SW 1271 (cell line): ENCODE results near the gene TAF4.
"Not testable (repeated sequence)": the region's sequence is repeated elsewhere in the genome, so short reads cannot be mapped to it uniquely, and the experiment has no call there.

Experiments
- DNase-seq, 2 experiments: peaks; one replicate each; lab custom pipeline; 2025; lab: John Stamatoyannopoulos, UW

Gene TAF4, protein sequence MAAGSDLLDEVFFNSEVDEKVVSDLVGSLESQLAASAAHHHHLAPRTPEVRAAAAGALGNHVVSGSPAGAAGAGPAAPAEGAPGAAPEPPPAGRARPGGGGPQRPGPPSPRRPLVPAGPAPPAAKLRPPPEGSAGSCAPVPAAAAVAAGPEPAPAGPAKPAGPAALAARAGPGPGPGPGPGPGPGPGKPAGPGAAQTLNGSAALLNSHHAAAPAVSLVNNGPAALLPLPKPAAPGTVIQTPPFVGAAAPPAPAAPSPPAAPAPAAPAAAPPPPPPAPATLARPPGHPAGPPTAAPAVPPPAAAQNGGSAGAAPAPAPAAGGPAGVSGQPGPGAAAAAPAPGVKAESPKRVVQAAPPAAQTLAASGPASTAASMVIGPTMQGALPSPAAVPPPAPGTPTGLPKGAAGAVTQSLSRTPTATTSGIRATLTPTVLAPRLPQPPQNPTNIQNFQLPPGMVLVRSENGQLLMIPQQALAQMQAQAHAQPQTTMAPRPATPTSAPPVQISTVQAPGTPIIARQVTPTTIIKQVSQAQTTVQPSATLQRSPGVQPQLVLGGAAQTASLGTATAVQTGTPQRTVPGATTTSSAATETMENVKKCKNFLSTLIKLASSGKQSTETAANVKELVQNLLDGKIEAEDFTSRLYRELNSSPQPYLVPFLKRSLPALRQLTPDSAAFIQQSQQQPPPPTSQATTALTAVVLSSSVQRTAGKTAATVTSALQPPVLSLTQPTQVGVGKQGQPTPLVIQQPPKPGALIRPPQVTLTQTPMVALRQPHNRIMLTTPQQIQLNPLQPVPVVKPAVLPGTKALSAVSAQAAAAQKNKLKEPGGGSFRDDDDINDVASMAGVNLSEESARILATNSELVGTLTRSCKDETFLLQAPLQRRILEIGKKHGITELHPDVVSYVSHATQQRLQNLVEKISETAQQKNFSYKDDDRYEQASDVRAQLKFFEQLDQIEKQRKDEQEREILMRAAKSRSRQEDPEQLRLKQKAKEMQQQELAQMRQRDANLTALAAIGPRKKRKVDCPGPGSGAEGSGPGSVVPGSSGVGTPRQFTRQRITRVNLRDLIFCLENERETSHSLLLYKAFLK

GRCh38 chr20:62065674-62066338 is at the start of gene TAF4:
Gene TAF4 (minus strand): TSS chr20:62065881. CDS start chr20:62065810, 71 bp downstream.
- peak; percentile 51 to 78 for DNase-seq

DNA sequence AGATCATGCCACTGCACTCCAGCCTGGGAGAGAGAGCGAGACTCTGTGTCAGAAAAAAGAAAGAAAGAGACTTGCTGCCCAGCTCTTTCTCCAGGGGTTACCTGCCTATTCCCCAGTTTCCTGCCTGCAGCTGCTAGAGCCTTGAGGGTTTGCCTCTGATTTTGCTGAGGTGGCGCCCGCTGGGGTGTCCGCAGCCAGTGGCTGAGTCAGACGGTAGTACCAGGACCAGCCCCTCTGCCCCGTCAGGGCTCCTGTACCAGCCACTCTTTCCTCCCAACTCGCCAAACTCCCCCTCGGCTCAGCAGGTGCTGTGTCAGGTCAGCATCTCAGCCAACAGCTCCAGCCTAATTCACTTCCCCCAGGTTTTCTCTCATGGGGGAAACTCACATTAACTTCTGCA is 49.2 kb upstream of the TAF4 start:
- DNase-seq = no peak

DNA sequence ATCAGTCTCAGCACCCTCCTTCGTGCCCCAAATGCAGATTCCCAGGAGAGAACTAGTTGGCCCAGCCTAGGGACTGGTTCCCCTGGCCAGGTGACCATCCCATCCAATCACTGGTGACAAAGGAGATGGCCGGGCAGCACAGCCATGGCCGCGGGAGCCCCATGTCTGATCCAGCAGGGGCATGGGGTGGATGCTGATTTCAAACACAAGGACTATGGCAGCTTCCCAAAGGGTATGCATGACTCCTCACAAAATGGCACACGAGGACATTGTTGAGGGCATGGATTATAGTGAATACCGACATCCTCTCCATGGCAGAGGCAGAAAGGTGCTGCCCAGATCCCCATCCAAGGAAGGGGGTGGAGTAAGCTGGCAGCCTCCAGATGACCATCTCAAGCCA is 46.7 kb upstream of the TAF4 start:
- no peak for DNase-seq

GRCh38 chr20:62111148-62111547 is 45.5 kb upstream of the TAF4 start:
- DNase-seq = no peak

- no peak for DNase-seq
These were observed 39.9 kb upstream of the TAF4 start for GRCh38 chr20:62105592-62105991.

- DNase-seq = no peak
These were observed 39.2 kb upstream of the TAF4 start for GRCh38 chr20:62104791-62105345.

DNA sequence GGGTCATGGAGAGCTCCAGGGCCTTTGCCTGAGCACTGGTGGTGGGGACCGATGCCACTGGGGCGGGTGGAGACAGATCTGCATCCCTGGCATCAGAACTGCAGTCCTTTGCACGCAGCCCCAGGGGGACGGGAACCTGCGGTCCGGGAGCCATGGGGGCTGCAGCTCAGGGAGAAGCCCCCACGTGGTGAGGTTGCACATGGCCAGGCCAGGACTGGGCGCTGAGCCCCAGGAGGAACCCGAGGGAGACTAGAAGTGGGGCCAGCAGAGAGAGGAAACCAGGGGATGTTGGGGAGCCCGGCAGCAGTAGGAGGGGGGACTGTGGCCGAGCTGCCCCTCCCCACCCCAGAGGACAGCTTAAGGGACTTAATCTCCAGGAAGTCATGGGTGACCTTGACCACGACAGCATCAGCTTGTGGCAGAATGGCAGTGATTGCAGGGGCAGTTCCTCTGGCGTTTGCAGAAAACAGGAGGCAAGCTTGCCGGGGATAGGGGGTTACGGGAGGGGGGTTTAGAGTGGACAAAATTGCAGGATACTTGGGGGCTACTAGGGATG is 38.6 kb upstream of the TAF4 start:
- DNase-seq = no peak

- DNase-seq = no peak
These were observed 38.0 kb upstream of the TAF4 start for GRCh38 chr20:62103508-62104233.

DNA sequence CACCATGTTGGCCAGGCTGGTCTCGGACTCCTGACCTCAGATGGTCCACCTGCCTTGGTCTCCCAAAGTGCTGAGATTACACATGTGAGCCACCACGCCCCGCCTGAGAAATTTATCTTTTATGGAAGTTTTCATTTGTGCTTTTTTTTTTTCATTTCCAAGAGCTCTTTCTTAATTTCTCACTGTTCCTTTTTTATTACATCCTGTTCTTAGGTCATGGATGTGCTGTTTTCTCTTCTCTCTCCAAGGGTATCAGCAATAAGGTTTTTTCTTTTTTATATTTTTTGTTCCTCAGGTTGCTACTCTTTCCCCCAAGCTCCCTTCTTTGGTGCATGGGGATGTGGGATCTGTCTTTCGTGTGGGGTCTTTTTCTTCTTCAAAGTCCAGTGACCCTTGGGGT is 35.4 kb upstream of the TAF4 start:
- DNase-seq = no peak

DNA sequence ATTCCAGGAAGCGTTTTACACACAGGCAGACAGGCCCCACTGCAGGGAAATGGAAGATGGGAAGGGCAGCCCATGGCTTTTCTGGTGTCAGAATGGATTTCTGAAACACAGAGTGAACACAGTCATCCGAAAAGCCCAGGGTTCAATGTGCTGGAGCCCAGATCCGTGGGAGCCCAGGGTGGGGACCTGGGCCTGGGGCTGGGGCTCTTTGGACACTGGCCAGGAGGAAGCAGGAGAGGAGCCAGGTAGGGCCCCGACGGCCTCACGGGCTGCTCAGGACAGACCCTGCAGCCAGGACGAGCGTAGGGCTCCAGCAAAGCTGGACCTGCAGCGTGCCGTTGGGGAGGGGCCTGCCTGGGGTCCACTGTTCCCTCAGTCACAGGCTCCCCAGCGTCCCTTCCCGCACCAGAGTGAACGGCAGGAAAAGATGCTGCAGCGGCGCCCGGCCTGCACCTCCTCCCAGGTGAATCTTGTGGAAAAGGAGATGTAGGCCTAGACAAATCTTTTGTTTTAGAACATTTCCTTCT is 32.3 kb upstream of the TAF4 start:
- no peak for DNase-seq

DNA sequence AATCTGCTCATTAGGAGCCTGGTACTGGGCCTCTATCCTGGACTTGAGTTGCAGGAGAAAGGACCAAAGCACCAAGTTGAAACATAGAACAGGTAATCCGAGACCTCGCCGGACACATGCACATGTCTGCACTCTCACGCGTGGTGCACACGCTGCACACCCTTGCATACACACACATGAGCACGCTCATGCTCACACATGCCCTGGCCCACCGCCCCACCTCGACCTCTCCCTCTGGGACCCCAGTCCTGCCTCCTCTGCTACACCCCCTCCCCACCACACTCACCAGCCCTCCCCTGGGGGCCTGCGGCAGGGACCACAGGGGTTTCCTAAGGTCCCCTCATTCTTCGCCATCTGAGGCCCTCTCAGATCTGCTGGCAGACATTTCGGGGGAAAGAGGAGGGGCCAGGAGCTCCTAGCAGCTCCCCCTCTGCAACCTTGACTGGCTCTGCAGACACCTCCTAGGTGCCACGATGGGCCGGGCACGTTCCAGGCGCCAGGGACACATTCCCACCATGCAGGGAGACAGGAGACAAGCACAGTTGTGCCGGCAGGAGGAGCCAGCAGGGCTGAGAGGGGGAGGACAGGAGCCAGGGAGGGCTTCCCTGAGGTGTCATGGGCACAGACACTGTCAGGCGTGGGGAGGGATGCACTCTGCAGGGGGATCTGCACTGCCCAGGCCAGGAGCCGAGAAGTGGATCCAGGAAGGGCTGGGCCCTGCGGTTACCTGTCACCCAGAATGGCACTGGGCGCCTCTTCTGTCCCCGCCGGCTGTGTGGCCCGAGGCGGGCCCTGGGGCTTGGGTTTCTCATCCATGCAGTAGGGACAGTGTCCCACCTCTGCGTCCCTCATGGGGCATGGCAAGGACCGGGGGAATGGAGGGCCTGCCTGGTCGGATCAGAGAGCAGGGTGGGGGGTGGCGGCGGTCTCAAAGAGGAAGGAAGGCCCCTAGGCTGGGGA is 31.0 kb upstream of the TAF4 start:
- no peak for DNase-seq

DNA sequence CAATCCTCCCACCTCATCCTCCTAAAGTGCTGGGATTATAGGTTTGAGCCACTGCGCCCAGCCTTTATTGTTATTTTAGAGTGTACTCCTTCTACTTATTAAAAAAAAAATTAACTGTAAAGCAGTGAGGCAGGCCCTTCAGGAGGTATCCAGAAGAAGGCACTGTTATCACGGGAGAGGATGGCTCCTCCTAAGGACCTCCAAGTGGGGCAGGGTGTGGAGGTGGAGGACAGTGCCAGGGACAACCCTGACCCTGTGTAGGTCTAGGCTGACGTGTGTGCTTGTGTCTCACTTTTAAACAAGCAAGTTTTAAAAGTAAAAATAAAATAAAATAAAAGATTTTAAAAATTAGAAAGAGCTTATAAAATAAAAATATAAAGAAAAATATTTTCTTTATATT is 23.7 kb upstream of the TAF4 start:
- DNase-seq = no peak

DNA sequence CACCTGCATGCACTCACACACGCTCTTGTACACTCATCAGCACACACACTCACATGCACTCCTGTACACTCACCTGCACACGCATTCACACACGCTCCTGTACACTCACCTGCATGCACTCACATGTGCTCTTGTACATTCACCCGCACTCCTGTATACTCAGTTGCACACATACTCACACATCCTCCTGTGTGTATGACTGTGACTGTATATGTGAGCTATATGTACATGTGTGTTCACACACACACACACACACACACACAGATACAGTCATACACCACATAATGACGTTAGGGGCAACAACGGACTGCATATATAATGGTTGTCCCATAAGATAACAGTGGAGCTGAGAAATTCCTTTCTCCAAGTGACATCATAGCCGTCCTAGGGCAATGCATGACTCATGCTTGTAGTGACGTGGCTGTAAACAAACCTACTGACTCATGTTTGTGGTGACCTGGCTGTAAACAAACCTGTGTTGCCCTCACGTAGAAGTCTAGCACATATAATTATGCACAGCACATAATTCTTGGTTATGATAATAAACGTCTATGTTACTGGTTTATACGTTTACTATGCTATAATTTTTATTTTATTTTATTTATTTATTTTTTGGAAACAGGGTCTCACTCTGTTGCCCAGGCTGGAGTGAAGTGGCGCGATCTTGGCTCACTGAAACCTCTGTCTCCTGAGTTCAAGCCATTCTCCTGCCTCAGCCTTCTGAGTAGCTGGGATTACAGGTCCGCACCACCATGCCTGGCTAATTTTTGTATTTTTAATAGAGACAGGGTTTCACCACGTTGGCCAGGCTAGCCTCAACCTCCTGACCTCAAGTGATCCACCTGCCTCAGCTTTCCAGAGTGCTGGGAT is 22.8 kb upstream of the TAF4 start:
- peak; percentile 92 to 96 for DNase-seq

DNA sequence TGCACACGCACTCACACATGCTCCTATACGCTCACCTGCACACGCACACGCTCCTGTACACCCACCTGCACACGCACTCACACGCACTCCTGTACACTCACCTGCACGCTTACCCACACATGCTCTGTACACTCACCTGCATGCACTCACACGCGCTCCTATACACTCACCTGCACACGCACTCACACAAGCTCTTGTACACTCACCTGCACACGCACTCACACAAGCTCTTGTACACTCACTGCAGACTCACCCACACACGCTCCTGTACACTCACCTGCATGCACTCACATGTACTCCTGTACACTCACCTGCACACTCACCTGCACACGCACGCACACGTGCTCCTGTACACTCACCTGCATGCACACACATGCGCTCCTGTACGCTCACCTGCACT is 22.0 kb upstream of the TAF4 start:
- no peak for DNase-seq

DNA sequence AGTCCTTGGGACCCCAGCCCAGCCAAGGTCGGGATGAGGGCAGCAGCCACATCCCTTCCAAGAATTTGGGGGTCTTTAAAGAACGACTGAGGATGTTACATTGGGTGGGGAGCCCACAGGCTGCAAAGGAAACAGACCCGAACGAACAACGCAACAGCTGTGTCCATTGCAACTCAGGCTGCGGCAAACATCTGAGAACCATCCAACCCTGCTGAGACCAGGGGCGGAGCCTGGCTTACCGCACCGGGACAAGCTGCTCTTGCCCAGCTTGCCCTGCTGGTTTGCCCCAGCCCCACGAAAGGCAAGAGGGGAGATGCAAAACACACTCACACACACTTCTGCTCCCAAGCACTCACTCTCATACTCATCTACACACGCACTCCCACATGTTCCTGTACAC is 21.5 kb upstream of the TAF4 start:
- DNase-seq = no peak

DNA sequence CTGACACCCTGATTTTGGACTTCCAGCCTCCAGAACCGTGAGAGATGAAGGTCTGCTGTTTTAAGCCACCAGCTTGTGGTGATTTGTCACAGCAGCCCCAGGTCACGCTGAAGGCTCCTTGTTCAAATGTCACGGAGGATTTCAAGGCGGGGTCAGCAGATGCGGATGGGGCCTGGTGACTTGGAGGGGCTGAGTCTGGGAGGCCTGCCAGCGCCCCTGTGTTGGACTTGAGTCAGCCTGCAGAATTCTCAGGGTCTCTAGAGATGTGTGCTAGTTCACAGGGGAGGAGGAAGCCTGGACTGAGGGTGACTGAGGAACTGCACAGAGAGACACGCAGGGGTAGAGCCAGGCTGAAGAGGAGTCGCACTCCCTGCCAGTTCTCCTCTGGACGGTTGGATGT is 19.5 kb upstream of the TAF4 start:
- no peak for DNase-seq

DNA sequence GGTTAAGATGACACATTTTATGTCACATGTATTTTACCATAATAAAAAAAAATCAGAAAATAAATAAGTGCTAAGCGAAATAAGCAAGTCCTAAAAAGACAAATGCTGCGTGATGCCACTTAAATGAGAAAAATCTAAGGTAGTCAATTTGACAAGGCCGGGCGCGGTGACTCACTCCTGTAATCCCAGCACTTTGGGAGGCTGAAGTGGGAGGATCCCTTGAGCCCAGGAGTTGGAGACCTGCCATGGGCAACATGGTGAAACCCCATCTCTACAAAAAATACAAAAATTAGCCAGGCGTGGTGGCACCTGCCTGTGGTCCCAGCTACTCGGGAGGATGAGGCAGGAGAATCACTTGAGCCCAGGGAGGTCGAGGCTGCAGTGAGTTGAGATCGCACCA is 18.5 kb upstream of the TAF4 start:
- not testable (repeated sequence) for DNase-seq

- no peak for DNase-seq
These were observed 17.6 kb upstream of the TAF4 start for GRCh38 chr20:62083312-62083711.
